ENCODE measurements around the gene KRT23. TPM values are rescaled to one million over a fixed set of nuclear protein-coding genes. Genes with fewer than 3 reads are reported as not detected.

Gene KRT23, protein sequence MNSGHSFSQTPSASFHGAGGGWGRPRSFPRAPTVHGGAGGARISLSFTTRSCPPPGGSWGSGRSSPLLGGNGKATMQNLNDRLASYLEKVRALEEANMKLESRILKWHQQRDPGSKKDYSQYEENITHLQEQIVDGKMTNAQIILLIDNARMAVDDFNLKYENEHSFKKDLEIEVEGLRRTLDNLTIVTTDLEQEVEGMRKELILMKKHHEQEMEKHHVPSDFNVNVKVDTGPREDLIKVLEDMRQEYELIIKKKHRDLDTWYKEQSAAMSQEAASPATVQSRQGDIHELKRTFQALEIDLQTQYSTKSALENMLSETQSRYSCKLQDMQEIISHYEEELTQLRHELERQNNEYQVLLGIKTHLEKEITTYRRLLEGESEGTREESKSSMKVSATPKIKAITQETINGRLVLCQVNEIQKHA
- not detected in 2 replicates for total RNA-seq

GRCh38 chr17:40937384-40937819 is at the start of gene KRT23:
Gene KRT23 (minus strand): TSS chr17:40937646. CDS start chr17:40936603, 1,043 bp downstream.

GRCh38 chr17:40984226-40984625 is 46.8 kb upstream of the KRT23 start, which contains the start of gene KRT40:
Gene KRT40 (minus strand): TSS chr17:40984326. CDS start chr17:40984273, 53 bp downstream.

DNA sequence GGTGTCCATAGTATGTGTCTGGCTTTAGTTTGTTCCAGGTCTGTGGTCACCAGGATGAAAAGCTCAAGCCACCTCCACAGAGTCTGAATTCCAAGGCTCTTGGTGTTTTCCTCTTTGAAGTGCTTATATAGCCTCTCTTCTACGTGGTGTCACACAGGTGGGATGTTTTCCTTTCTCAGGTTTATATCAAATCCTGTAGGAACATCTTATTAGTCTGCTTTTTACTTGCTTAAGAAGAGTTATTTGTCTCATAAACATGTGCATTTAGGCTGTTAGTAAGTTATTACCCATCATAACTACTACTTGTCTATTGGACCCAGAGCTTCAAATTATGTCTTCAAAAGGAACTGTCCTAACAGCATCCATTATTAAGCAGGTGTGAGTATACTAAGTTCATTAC is 29.4 kb upstream of the KRT23 start, which contains the start of gene KRT39:
KRT39 (minus strand) TSS at position 101 of the 400 bp plus-strand sequence; CDS start at position 9, 92 bp downstream.

GRCh38 chr17:40884708-40885512 is 52.5 kb downstream of the KRT23 start, which contains the start of gene KRT20:
Gene KRT20 (minus strand): TSS chr17:40885242. CDS start chr17:40885185, 57 bp downstream.

Other genes starting within 250 kb of the KRT23 start
- not detected in 2 replicates for gene KRT24, start 233.9 kb downstream of the KRT23 start, total RNA-seq
- not detected in 2 replicates for gene KRT25, start 182.3 kb downstream of the KRT23 start, total RNA-seq
- gene KRT26, start 165.4 kb downstream of the KRT23 start, total RNA-seq = not detected in 2 replicates
- not detected in 2 replicates for gene KRT27, start 155.1 kb downstream of the KRT23 start, total RNA-seq
- not detected in 2 replicates for gene KRT28, start 137.7 kb downstream of the KRT23 start, total RNA-seq
- 6.1 and 7.8 TPM in 2 replicates for gene KRT10, start 115.0 kb downstream of the KRT23 start, total RNA-seq
- gene KRT12, start 70.4 kb downstream of the KRT23 start, total RNA-seq = not detected in 2 replicates
- gene KRT20, start 52.4 kb downstream of the KRT23 start, total RNA-seq = not detected in 2 replicates
- gene KRT39, start 29.3 kb upstream of the KRT23 start, total RNA-seq = not detected in 2 replicates
- not detected in 2 replicates for gene KRT40, start 46.7 kb upstream of the KRT23 start, total RNA-seq
- gene KRTAP3-3, start 56.5 kb upstream of the KRT23 start, total RNA-seq = not detected in 2 replicates
- not detected in 2 replicates for gene KRTAP3-2, start 62.3 kb upstream of the KRT23 start, total RNA-seq
- gene KRTAP3-1, start 71.5 kb upstream of the KRT23 start, total RNA-seq = not detected in 2 replicates
- under 0.01 and 0.46 TPM in 2 replicates for gene KRTAP1-5, start 89.6 kb upstream of the KRT23 start, total RNA-seq
- not detected in 2 replicates for gene KRTAP1-4, start 92.5 kb upstream of the KRT23 start, total RNA-seq
- gene KRTAP1-3, start 97.2 kb upstream of the KRT23 start, total RNA-seq = not detected in 2 replicates
- not detected in 2 replicates for gene KRTAP1-1, start 103.8 kb upstream of the KRT23 start, total RNA-seq
- gene KRTAP2-1, start 109.7 kb upstream of the KRT23 start, total RNA-seq = not detected in 2 replicates
- gene KRTAP2-2, start 117.6 kb upstream of the KRT23 start, total RNA-seq = not detected in 2 replicates
- gene KRTAP2-3, start 122.5 kb upstream of the KRT23 start, total RNA-seq = not detected in 2 replicates
- gene KRTAP2-4, start 128.2 kb upstream of the KRT23 start, total RNA-seq = not detected in 2 replicates
- gene KRTAP4-7, start 146.5 kb upstream of the KRT23 start, total RNA-seq = not detected in 2 replicates
- gene KRTAP4-8, start 160.5 kb upstream of the KRT23 start, total RNA-seq = not detected in 2 replicates
- gene KRTAP4-16, start 164.6 kb upstream of the KRT23 start, total RNA-seq = not detected in 2 replicates
- gene KRTAP4-9, start 167.7 kb upstream of the KRT23 start, total RNA-seq = not detected in 2 replicates
- not detected in 2 replicates for gene KRTAP4-11, start 180.7 kb upstream of the KRT23 start, total RNA-seq
- not detected in 2 replicates for gene KRTAP4-12, start 186.5 kb upstream of the KRT23 start, total RNA-seq
- not detected in 2 replicates for gene KRTAP4-6, start 202.9 kb upstream of the KRT23 start, total RNA-seq
- gene KRTAP4-5, start 212.2 kb upstream of the KRT23 start, total RNA-seq = not detected in 2 replicates
- not detected in 2 replicates for gene KRTAP4-4, start 223.1 kb upstream of the KRT23 start, total RNA-seq
- gene KRTAP4-3, start 230.6 kb upstream of the KRT23 start, total RNA-seq = not detected in 2 replicates
- not detected in 2 replicates for gene KRTAP4-2, start 240.6 kb upstream of the KRT23 start, total RNA-seq
- not detected in 2 replicates for gene KRTAP4-1, start 247.3 kb upstream of the KRT23 start, total RNA-seq

Measured in epithelial cell of umbilical artery (primary cell).